Fibroblast of pulmonary artery (primary cell): ENCODE results near the gene ASB14.

Experiments
- DNase-seq: peaks from one replicate; pipeline ENCODE4 v3.0.0-alpha.2; 2010; ENCODE audit warnings: low read depth
- H3K4me3 ChIP-seq: replicated peaks from 2 replicates; pipeline ENCODE4 v1.5.1; 2011; ENCODE audit warnings: low read depth, mild to moderate bottlenecking, control low read depth, low read length, moderate library complexity
- CTCF ChIP-seq: IDR thresholded peaks from 2 replicates; pipeline ENCODE4 v1.5.1; 2011; ENCODE audit warnings: mild to moderate bottlenecking, control low read depth, low read length, inconsistent platforms; ENCODE audit errors: missing control alignments

ASB14 gene

GRCh38 chr3:57227930-57228751 lies 64.3 kb downstream of the ASB14 start:
- peak; percentile 63 for DNase-seq
- H3K4me3 ChIP-seq, result peak overlapping the region; percentile 83
- no peak for TF ChIP-seq CTCF

- no peak for TF ChIP-seq CTCF
- peak; percentile 88 for DNase-seq
- peak within 1 kb of the TSS; percentile 83 for H3K4me3 ChIP-seq
These were observed 65.1 kb downstream of the ASB14 start, which contains the start of gene APPL1 for GRCh38 chr3:57227204-57227929. Gene APPL1 (plus strand): TSS chr3:57227729. CDS start chr3:57227884, 155 bp downstream.

GRCh38 chr3:57226176-57226575 lies 66.3 kb downstream of the ASB14 start:
- no peak for DNase-seq
- TF ChIP-seq CTCF, result no peak
- no peak overlapping the region for H3K4me3 ChIP-seq

GRCh38 chr3:57224856-57225255 lies 67.6 kb downstream of the ASB14 start:
- no peak for TF ChIP-seq CTCF
- peak; percentile 1 for DNase-seq
- H3K4me3 ChIP-seq, result no peak overlapping the region

- peak; percentile 58 for DNase-seq
- peak; percentile 48 for TF ChIP-seq CTCF
- no peak overlapping the region for H3K4me3 ChIP-seq
These were observed 70.6 kb downstream of the ASB14 start for GRCh38 chr3:57221883-57222282.
